Measurements from ENCODE around the gene COA8.
A peak's percentile ranks its signal among the peaks of the same experiment; 100 is the strongest.

Gene COA8

GRCh38 chr14:103536693-103537092, 26.1 kb upstream of the COA8 start:
- H3K27ac ChIP-seq, result peak overlapping the region; percentile 94

DNA sequence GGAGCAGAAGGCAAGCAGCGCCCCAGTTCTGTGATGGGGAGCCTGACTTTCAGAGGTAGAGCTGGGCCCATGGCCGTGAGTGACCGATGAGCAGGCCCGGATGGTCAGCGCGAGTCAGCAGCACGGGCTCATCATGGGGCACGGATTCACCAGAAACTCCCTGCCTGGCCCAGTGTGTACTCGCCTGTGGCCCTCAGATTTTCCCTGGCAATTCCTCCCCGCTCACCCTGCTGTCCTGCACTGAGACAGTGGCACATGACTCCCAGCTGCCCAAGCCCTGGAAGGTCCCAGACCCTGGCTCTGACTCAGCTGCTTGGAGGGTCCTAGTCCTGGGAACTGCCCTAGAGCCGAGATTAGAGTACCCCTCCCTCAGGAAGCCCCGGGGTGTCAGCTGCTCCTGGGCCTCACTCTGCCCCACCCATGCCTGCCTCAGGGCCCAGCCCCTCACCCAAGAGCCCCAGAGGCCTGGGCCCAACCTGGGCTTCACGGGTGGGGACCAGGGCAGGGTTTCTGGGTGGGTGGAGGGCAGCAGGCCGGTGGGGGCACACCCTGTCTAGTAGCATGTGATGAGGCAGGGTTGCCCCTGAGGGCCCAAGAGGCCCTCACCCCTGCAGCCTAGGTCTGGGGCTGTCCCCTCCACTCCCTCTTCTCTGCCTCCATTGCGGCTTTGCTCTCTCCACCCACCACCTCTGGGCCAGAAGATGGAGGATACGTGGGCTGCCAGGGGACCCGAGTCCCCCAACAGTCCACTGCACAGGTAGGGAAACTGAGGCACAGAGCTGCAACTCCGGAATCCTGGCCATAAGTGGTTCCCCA, 25.4 kb upstream of the COA8 start:
- no peak for DNase-seq
- Histone ChIP-seq H3K27me3 (ENCODE audit: insufficient read depth, low read depth, severe bottlenecking) (no peaks in the 10 kb centered on the region), H3K4me3 (ENCODE audit: low read depth, low read length) (no peak overlapping the region), H3K27ac (peak overlapping the region; percentile 94), H3K9me3 (ENCODE audit: severe bottlenecking) (no peaks in the 10 kb centered on the region), H3K36me3 (peaks cover 18% of the 10 kb centered on the region)
- no peak for TF ChIP-seq CTCF (IDR thresholded peaks at IDR 0.05; ENCODE audit: low read depth, low read length)

More at GRCh38 chr14:103536693-103537092, 26.1 kb upstream of the COA8 start:
- no peak for TF ChIP-seq CTCF (IDR thresholded peaks at IDR 0.05; ENCODE audit: low read depth, low read length)
- H3K9me3 ChIP-seq (ENCODE audit: severe bottlenecking), result no peaks in the 10 kb centered on the region
- H3K4me3 ChIP-seq (ENCODE audit: low read depth, low read length), result no peak overlapping the region
- H3K36me3 ChIP-seq, result peaks cover 19% of the 10 kb centered on the region
- H3K27me3 ChIP-seq (ENCODE audit: insufficient read depth, low read depth, severe bottlenecking), result no peaks in the 10 kb centered on the region
- no peak for DNase-seq

GRCh38 chr14:103538291-103539055, 24.3 kb upstream of the COA8 start:
- H3K9me3 ChIP-seq (ENCODE audit: severe bottlenecking), result no peaks in the 10 kb centered on the region
- peak overlapping the region; percentile 5; the same call in 1 of the 2 replicates for H3K4me3 ChIP-seq (ENCODE audit: low read depth, low read length)
- peaks cover 15% of the 10 kb centered on the region for H3K36me3 ChIP-seq
- no peak for TF ChIP-seq CTCF (IDR thresholded peaks at IDR 0.05; ENCODE audit: low read depth, low read length)
- DNase-seq, result peak; percentile 88
- H3K27me3 ChIP-seq (ENCODE audit: insufficient read depth, low read depth, severe bottlenecking), result no peaks in the 10 kb centered on the region
- H3K27ac ChIP-seq, result peak overlapping the region; percentile 94

GRCh38 chr14:103539056-103539825, 23.5 kb upstream of the COA8 start:
- H3K27me3 ChIP-seq (ENCODE audit: insufficient read depth, low read depth, severe bottlenecking), result no peaks in the 10 kb centered on the region
- H3K36me3 ChIP-seq, result peaks cover 13% of the 10 kb centered on the region
- H3K27ac ChIP-seq, result peak overlapping the region; percentile 94
- peak; percentile 43 for TF ChIP-seq CTCF (IDR thresholded peaks at IDR 0.05; ENCODE audit: low read depth, low read length)
- no peaks in the 10 kb centered on the region for H3K9me3 ChIP-seq (ENCODE audit: severe bottlenecking)
- peak overlapping the region; percentile 5; the same call in 1 of the 2 replicates for H3K4me3 ChIP-seq (ENCODE audit: low read depth, low read length)
- DNase-seq, result peak; percentile 62

GRCh38 chr14:103540821-103541708, 21.7 kb upstream of the COA8 start:
- H3K27ac ChIP-seq, result peak overlapping the region; percentile 94
- H3K9me3 ChIP-seq (ENCODE audit: severe bottlenecking), result no peaks in the 10 kb centered on the region
- H3K27me3 ChIP-seq (ENCODE audit: insufficient read depth, low read depth, severe bottlenecking), result no peaks in the 10 kb centered on the region
- no peak overlapping the region for H3K4me3 ChIP-seq (ENCODE audit: low read depth, low read length)
- H3K36me3 ChIP-seq, result no peaks in the 10 kb centered on the region
- no peak for DNase-seq
- no peak for TF ChIP-seq CTCF (IDR thresholded peaks at IDR 0.05; ENCODE audit: low read depth, low read length)

All from WERI-Rb-1 (cell line).